ENCODE results near the gene SEL1L3.

SEL1L3 gene

DNA sequence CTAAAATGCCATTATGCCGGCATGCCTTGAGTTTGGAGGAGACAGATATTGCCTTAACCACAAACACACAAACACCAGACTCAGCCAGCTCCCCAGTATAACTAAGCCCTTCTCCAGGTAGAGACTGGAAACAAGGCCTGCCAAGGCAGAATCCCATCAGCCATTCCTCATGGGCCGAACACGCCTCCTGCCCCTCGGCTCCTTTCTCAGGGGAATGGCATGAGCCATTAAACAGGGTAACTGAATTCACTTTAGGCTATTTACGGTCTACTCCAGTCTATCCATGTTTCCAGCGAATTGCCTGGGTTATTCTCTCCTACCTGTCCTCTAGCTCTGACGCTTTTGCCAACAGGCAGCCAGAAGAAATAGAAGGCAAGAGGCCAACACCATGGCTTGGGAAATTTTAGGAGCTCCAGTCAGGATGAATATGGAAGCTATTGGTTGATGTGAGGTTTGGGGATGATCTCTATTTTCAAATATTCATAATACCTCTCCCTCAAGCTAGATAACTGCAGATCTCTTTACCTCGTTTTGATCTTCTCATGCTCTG, 4.9 kb downstream of the SEL1L3 start:
- Histone ChIP-seq H2BK15ac (ENCODE audit: low read depth, poor library complexity, severe bottlenecking) (no peak overlapping the region), H3K9ac (ENCODE audit: low read length) (no peak overlapping the region), H3K4ac (ENCODE audit: low read depth in 1 of 2, low read length in 2 of 2) (no peak overlapping the region), H2BK120ac (ENCODE audit: low read depth, low read length) (no peak overlapping the region), H3K18ac (ENCODE audit: low read depth in 1 of 2, low read length in 2 of 2) (no peak overlapping the region), H3K27me3 (ENCODE audit: control insufficient read depth in 1 of 2, insufficient read depth in 1 of 2, low read length in 2 of 2) (peaks cover 0 to 6% of the 10 kb centered on the region in 2 experiments), H3K4me2 (ENCODE audit: low read length, poor library complexity, severe bottlenecking) (no peak overlapping the region), H3K14ac (ENCODE audit: low read length in 2 of 2) (no peak overlapping the region), H3K27ac (ENCODE audit: low read length, poor library complexity, severe bottlenecking) (no peak overlapping the region), H2AK5ac (ENCODE audit: low read length, severe bottlenecking) (no peak overlapping the region), H3K23ac (ENCODE audit: low read length in 2 of 2) (no peak overlapping the region), H3K4me3 (ENCODE audit: insufficient read depth in 1 of 2, low read depth in 1 of 2, low read length in 2 of 2) (no peak overlapping the region), H3K9me3 (ENCODE audit: control insufficient read depth, low read length) (no peaks in the 10 kb centered on the region), H3K4me1 (ENCODE audit: control insufficient read depth, insufficient read depth, low read depth, low read length) (peaks cover 2% of the 10 kb centered on the region), H3K36me3 (ENCODE audit: control insufficient read depth in 1 of 2, insufficient read depth in 2 of 2, low read depth in 1 of 2, low read length in 2 of 2) (no peaks in the 10 kb centered on the region), H3K79me1 (replicated peaks; ENCODE audit: low read length, poor library complexity, severe bottlenecking) (peaks cover 3% of the 10 kb centered on the region), H4K8ac (ENCODE audit: low read length) (no peak overlapping the region), H2AFZ (ENCODE audit: low read depth, low read length) (no peak overlapping the region), H2BK12ac (ENCODE audit: low read length in 2 of 2) (no peak overlapping the region), H2BK5ac (ENCODE audit: low read depth, low read length, poor library complexity, severe bottlenecking) (no peak overlapping the region), H4K91ac (ENCODE audit: low read length) (no peak overlapping the region)
- WGBS = 91% methylated on average over 8 of the region's 8 CpGs
- no peak for DNase-seq

DNA sequence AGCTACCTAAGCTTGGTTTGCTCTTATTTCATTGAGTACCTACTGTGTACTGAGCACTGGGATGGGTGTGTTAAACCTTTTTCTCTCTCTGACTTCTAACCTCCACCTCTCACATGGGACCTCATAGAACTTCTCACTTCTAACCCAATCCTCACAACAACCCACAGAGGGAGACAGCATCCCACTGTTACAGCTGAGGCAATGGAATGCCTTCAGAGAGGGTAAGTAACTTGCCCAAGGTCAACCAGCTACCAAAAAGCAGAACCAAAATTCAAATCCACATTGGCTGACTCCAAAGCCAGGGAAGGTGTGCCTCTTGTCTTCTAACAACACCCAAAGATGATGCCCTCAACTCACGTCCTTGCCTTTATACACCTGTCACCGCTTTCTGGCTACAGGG, 5.4 kb downstream of the SEL1L3 start:
- no peak overlapping the region for H3K4ac ChIP-seq (ENCODE audit: low read depth in 1 of 2, low read length in 2 of 2)
- no peak overlapping the region for H4K91ac ChIP-seq (ENCODE audit: low read length)
- no peaks in the 10 kb centered on the region for H3K9me3 ChIP-seq (ENCODE audit: control insufficient read depth, low read length)
- H3K36me3 ChIP-seq (ENCODE audit: control insufficient read depth in 1 of 2, insufficient read depth in 2 of 2, low read depth in 1 of 2, low read length in 2 of 2) = no peaks in the 10 kb centered on the region
- no peak overlapping the region for H2AK5ac ChIP-seq (ENCODE audit: low read length, severe bottlenecking)
- H2BK15ac ChIP-seq (ENCODE audit: low read depth, poor library complexity, severe bottlenecking) = no peak overlapping the region
- no peak overlapping the region for H3K4me2 ChIP-seq (ENCODE audit: low read length, poor library complexity, severe bottlenecking)
- H2BK5ac ChIP-seq (ENCODE audit: low read depth, low read length, poor library complexity, severe bottlenecking) = no peak overlapping the region
- no peak overlapping the region for H3K9ac ChIP-seq (ENCODE audit: low read length)
- H3K14ac ChIP-seq (ENCODE audit: low read length in 2 of 2) = no peak overlapping the region
- no peak overlapping the region for H3K4me3 ChIP-seq (ENCODE audit: insufficient read depth in 1 of 2, low read depth in 1 of 2, low read length in 2 of 2)
- H2BK120ac ChIP-seq (ENCODE audit: low read depth, low read length) = no peak overlapping the region
- no peak overlapping the region for H3K27ac ChIP-seq (ENCODE audit: low read length, poor library complexity, severe bottlenecking)
- peaks cover 0 to 6% of the 10 kb centered on the region in 2 experiments for H3K27me3 ChIP-seq (ENCODE audit: control insufficient read depth in 1 of 2, insufficient read depth in 1 of 2, low read length in 2 of 2)
- H3K4me1 ChIP-seq (ENCODE audit: control insufficient read depth, insufficient read depth, low read depth, low read length) = peaks cover 2% of the 10 kb centered on the region
- no peak overlapping the region for H3K23ac ChIP-seq (ENCODE audit: low read length in 2 of 2)
- H3K79me1 ChIP-seq (replicated peaks; ENCODE audit: low read length, poor library complexity, severe bottlenecking) = peaks cover 3% of the 10 kb centered on the region
- no peak overlapping the region for H2AFZ ChIP-seq (ENCODE audit: low read depth, low read length)
- 96% methylated on average over 2 of the region's 2 CpGs for WGBS
- no peak overlapping the region for H3K18ac ChIP-seq (ENCODE audit: low read depth in 1 of 2, low read length in 2 of 2)
- DNase-seq = no peak
- H2BK12ac ChIP-seq (ENCODE audit: low read length in 2 of 2) = no peak overlapping the region
- H4K8ac ChIP-seq (ENCODE audit: low read length) = no peak overlapping the region

DNA sequence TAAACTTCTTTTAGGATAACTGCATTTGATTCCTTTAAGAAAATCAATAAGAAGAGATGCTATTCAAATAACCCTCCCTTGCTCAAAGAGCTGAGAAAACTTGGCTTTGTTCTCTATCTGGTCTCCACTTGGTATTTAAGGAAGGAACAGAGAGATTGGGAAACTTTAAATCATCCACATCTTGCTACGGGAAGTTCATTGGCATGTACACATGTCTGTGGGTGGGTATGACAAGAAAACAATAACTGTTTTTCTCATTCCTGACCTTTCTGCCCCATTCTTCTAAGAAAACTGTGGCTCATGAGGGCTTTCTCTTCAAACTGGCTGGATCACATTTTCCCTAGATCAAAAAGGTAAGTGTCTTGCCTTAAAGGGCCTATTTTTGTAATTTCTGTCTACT, 6.0 kb downstream of the SEL1L3 start:
- H3K4ac ChIP-seq (ENCODE audit: low read depth in 1 of 2, low read length in 2 of 2) = no peak overlapping the region
- H4K91ac ChIP-seq (ENCODE audit: low read length) = no peak overlapping the region
- no peak overlapping the region for H2BK120ac ChIP-seq (ENCODE audit: low read depth, low read length)
- H3K18ac ChIP-seq (ENCODE audit: low read depth in 1 of 2, low read length in 2 of 2) = no peak overlapping the region
- DNase-seq = no peak
- no peaks in the 10 kb centered on the region for H3K9me3 ChIP-seq (ENCODE audit: control insufficient read depth, low read length)
- no peak overlapping the region for H2BK15ac ChIP-seq (ENCODE audit: low read depth, poor library complexity, severe bottlenecking)
- H2BK5ac ChIP-seq (ENCODE audit: low read depth, low read length, poor library complexity, severe bottlenecking) = no peak overlapping the region
- H3K4me2 ChIP-seq (ENCODE audit: low read length, poor library complexity, severe bottlenecking) = no peak overlapping the region
- H3K4me1 ChIP-seq (ENCODE audit: control insufficient read depth, insufficient read depth, low read depth, low read length) = no peaks in the 10 kb centered on the region
- no peak overlapping the region for H3K27ac ChIP-seq (ENCODE audit: low read length, poor library complexity, severe bottlenecking)
- no peak overlapping the region for H3K14ac ChIP-seq (ENCODE audit: low read length in 2 of 2)
- no peak overlapping the region for H2AK5ac ChIP-seq (ENCODE audit: low read length, severe bottlenecking)
- H2BK12ac ChIP-seq (ENCODE audit: low read length in 2 of 2) = no peak overlapping the region
- H3K79me1 ChIP-seq (replicated peaks; ENCODE audit: low read length, poor library complexity, severe bottlenecking) = peaks cover 3% of the 10 kb centered on the region
- H3K23ac ChIP-seq (ENCODE audit: low read length in 2 of 2) = no peak overlapping the region
- H2AFZ ChIP-seq (ENCODE audit: low read depth, low read length) = no peak overlapping the region
- H3K9ac ChIP-seq (ENCODE audit: low read length) = no peak overlapping the region
- peaks cover 0 to 4% of the 10 kb centered on the region in 2 experiments for H3K27me3 ChIP-seq (ENCODE audit: control insufficient read depth in 1 of 2, insufficient read depth in 1 of 2, low read length in 2 of 2)
- no peak overlapping the region for H3K4me3 ChIP-seq (ENCODE audit: insufficient read depth in 1 of 2, low read depth in 1 of 2, low read length in 2 of 2)
- WGBS = no CpG with 5 or more reads among the region's 1 CpG
- H3K36me3 ChIP-seq (ENCODE audit: control insufficient read depth in 1 of 2, insufficient read depth in 2 of 2, low read depth in 1 of 2, low read length in 2 of 2) = no peaks in the 10 kb centered on the region
- no peak overlapping the region for H4K8ac ChIP-seq (ENCODE audit: low read length)

DNA sequence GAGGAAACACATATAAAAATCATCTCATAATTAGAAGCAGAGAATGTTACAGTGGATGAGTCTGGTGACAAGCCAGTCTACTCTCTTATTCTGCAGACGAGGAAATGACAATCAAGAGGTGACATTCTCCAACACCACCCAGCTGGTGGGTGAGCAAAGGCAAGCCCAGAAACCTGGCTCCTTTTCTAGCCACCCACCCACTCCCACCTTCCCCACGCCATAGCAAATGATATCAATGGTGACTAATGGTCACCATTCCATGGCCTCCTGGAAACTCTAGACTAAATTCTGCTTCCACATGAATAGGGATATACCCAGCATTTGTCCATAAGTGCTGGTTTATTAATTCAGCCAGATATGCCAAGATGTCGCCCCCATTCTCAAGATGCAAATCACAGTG, 10.7 kb downstream of the SEL1L3 start:
- no peak overlapping the region for H2AK5ac ChIP-seq (ENCODE audit: low read length, severe bottlenecking)
- no peak overlapping the region for H4K91ac ChIP-seq (ENCODE audit: low read length)
- H3K23ac ChIP-seq (ENCODE audit: low read length in 2 of 2) = no peak overlapping the region
- H3K18ac ChIP-seq (ENCODE audit: low read depth in 1 of 2, low read length in 2 of 2) = no peak overlapping the region
- no peak overlapping the region for H2AFZ ChIP-seq (ENCODE audit: low read depth, low read length)
- no peak overlapping the region for H3K14ac ChIP-seq (ENCODE audit: low read length in 2 of 2)
- no peak overlapping the region for H3K4ac ChIP-seq (ENCODE audit: low read depth in 1 of 2, low read length in 2 of 2)
- H3K9me3 ChIP-seq (ENCODE audit: control insufficient read depth, low read length) = no peaks in the 10 kb centered on the region
- no peaks in the 10 kb centered on the region for H3K4me1 ChIP-seq (ENCODE audit: control insufficient read depth, insufficient read depth, low read depth, low read length)
- no peak overlapping the region for H2BK12ac ChIP-seq (ENCODE audit: low read length in 2 of 2)
- H2BK5ac ChIP-seq (ENCODE audit: low read depth, low read length, poor library complexity, severe bottlenecking) = no peak overlapping the region
- H3K36me3 ChIP-seq (ENCODE audit: control insufficient read depth in 1 of 2, insufficient read depth in 2 of 2, low read depth in 1 of 2, low read length in 2 of 2) = no peaks in the 10 kb centered on the region
- no peak overlapping the region for H3K4me3 ChIP-seq (ENCODE audit: insufficient read depth in 1 of 2, low read depth in 1 of 2, low read length in 2 of 2)
- H3K27ac ChIP-seq (ENCODE audit: low read length, poor library complexity, severe bottlenecking) = no peak overlapping the region
- DNase-seq = no peak
- H3K4me2 ChIP-seq (ENCODE audit: low read length, poor library complexity, severe bottlenecking) = no peak overlapping the region
- no peaks in the 10 kb centered on the region for H3K27me3 ChIP-seq (ENCODE audit: control insufficient read depth in 1 of 2, insufficient read depth in 1 of 2, low read length in 2 of 2)
- no peak overlapping the region for H2BK120ac ChIP-seq (ENCODE audit: low read depth, low read length)
- H4K8ac ChIP-seq (ENCODE audit: low read length) = no peak overlapping the region
- H3K9ac ChIP-seq (ENCODE audit: low read length) = no peak overlapping the region
- no peak overlapping the region for H2BK15ac ChIP-seq (ENCODE audit: low read depth, poor library complexity, severe bottlenecking)
- whole genome bisulfite sequencing = 96% methylated on average over 3 of the region's 3 CpGs
- H3K79me1 ChIP-seq (replicated peaks; ENCODE audit: low read length, poor library complexity, severe bottlenecking) = peaks cover 3% of the 10 kb centered on the region

Measured in mesenchymal stem cell (in vitro differentiated cells and primary cell).